Esophagus muscularis mucosa (tissue), 4 donors: ENCODE results near the gene LMAN2L. TPM values are rescaled to one million over a fixed set of nuclear protein-coding genes. Genes with fewer than 3 reads are reported as not detected.
A peak's percentile ranks its signal among the peaks of the same experiment; 100 is the strongest.

ENCODE experiments used
- DNase-seq: peaks from one replicate; pipeline ENCODE4 v3.0.0-alpha.2; 2017; ENCODE audit errors: extremely low spot score
- H3K27ac ChIP-seq, 4 donors: fragments of 200-600 bp; sonication (generic); replicated peaks in 1 of 4; 1 replicate in 3 of 4; 2 replicates in 1 of 4; pipeline ENCODE4 v1.5.1; 2016 to 2019; ENCODE audit warnings: mild to moderate bottlenecking in 1 of 4
- H3K27me3 ChIP-seq, 4 donors: fragments of 200-600 bp; sonication (generic); one replicate each; pipeline versions ENCODE4 v1.5.1 to v1.6.0; 2016 to 2019
- H3K36me3 ChIP-seq, 4 donors: fragments of 200-600 bp; sonication (generic); one replicate each; pipeline ENCODE4 v1.5.1; 2016 to 2019
- H3K4me1 ChIP-seq, 4 donors: fragments of 200-600 bp; sonication (generic); one replicate each; pipeline ENCODE4 v1.5.1; 2016 to 2019
- H3K4me3 ChIP-seq, 4 donors: fragments of 200-600 bp; sonication (generic); 1 replicate in 2 of 4; 2 replicates in 2 of 4; pipeline ENCODE4 v1.5.1; 2016 to 2019; ENCODE audit warnings: mild to moderate bottlenecking in 4 of 4, moderate library complexity in 1 of 4
- H3K9me3 ChIP-seq, 4 donors: fragments of 200-600 bp; sonication (generic); 1 replicate in 3 of 4; 2 replicates in 1 of 4; pipeline ENCODE4 v1.5.1; 2016 to 2019
- CTCF ChIP-seq, 3 experiments: fragments of 200-600 bp in 2 of 3; fragments of 450-650 bp in 1 of 3; sonication (generic) in 2 of 3; IDR thresholded peaks; one replicate each; pipeline ENCODE4 v1.5.1; 2017 to 2019; ENCODE audit warnings: antibody characterized with exemption in 3 of 3, mild to moderate bottlenecking in 2 of 3, moderate library complexity in 1 of 3
- EP300 ChIP-seq: sonication (generic); formaldehyde crosslinking; IDR thresholded peaks from one replicate; pipeline ENCODE4 v1.6.1; 2017; ENCODE audit warnings: antibody characterized with exemption
- POLR2A ChIP-seq: fragments of 450-650 bp; IDR thresholded peaks from one replicate; pipeline ENCODE4 v1.6.1; 2017; ENCODE audit warnings: antibody characterized with exemption, moderate library complexity, mild to moderate bottlenecking, low read depth
- POLR2AphosphoS5 ChIP-seq, 2 donors: sonication (generic); formaldehyde crosslinking; IDR thresholded peaks; one replicate each; pipeline ENCODE4 v1.6.1; 2017; ENCODE audit warnings: antibody characterized with exemption in 2 of 2
- WGBS: methylation state at CpG from one replicate; pipeline ENCODE4 v1.1.5; 2018; 5-methylcytosine and 5-hydroxymethylcytosine counted together
- intact Hi-C: fragments of 100-400 bp; cut with DNase I; formaldehyde crosslinking; loops from one replicate; pipeline ENCODE4 v1.15.1; 2023
- total RNA-seq, 4 donors: library from RNA; depleted of rRNA; stranded (reverse); fragments of >200 nt; gene quantifications; one replicate each; pipeline versions ENCODE4 v1.1.0 to v1.2.1, GENCODE V29; 2016

Gene LMAN2L
- total RNA-seq = 10 to 100 TPM; 13.7 to 22.1 (median 21.2) TPM

- H3K27me3 ChIP-seq = no peaks in the 10 kb centered on the region
- intact Hi-C loops = loop anchor here (2.0 to 5.0 kb wide), 2 partner anchors 21 to 103 kb away; partner anchors contain the start of genes CNNM4 and KANSL3
These were observed at the start of gene LMAN2L for GRCh38 chr2:96739633-96740428. Gene LMAN2L, minus strand, starts transcription at chr2:96740064. Its CDS starts 24 bp downstream, at chr2:96740040.

GRCh38 chr2:96789245-96789617 is 49.4 kb upstream of the LMAN2L start:
- H3K4me1 ChIP-seq = peaks cover 32 to 43% (median 36%) of the 10 kb centered on the region in 4 donors
- DNase-seq = no peak
- peak overlapping the region in 2 of 4 donors; percentile 69 for H3K27ac ChIP-seq
- H3K9me3 ChIP-seq = no peaks in the 10 kb centered on the region
- TF ChIP-seq POLR2A = no peak
- TF ChIP-seq EP300 = no peak
- no peak for TF ChIP-seq POLR2AphosphoS5 (IDR thresholded peaks at IDR 0.05)
- TF ChIP-seq CTCF (IDR thresholded peaks at IDR 0.05) = no peak
- intact Hi-C loops = no loop called here
- no peaks in the 10 kb centered on the region for H3K27me3 ChIP-seq
- no peaks in the 10 kb centered on the region for H3K36me3 ChIP-seq
- WGBS = 88% methylated on average over 6 of the region's 6 CpGs
- no peak overlapping the region for H3K4me3 ChIP-seq

More at GRCh38 chr2:96739633-96740428, at the start of gene LMAN2L:
- peak within 1 kb of the TSS; percentile 73 to 93 (median 84) for H3K4me3 ChIP-seq
- peak; percentile 100 for DNase-seq
- peaks cover 0 to 6% (median 0%) of the 10 kb centered on the region in 4 donors for H3K36me3 ChIP-seq
- no peaks in the 10 kb centered on the region for H3K9me3 ChIP-seq
- 0% methylated on average over 20 of the region's 43 CpGs for WGBS
- H3K27ac ChIP-seq = peak within 1 kb of the TSS; percentile 75 to 86 (median 81)
- no peak for TF ChIP-seq EP300
- peak; percentile 66 to 78 for TF ChIP-seq POLR2AphosphoS5 (IDR thresholded peaks at IDR 0.05)
- no peak for TF ChIP-seq POLR2A
- H3K4me1 ChIP-seq = peaks cover 30 to 55% (median 44%) of the 10 kb centered on the region in 4 donors

- 73% methylated on average over 14 of the region's 17 CpGs for WGBS
- Histone ChIP-seq H3K36me3 (no peaks in the 10 kb centered on the region), H3K9me3 (no peaks in the 10 kb centered on the region), H3K4me1 (peaks cover 32 to 43% (median 36%) of the 10 kb centered on the region in 4 donors), H3K27me3 (no peaks in the 10 kb centered on the region), H3K4me3 (no peak overlapping the region), H3K27ac (peak overlapping the region; percentile 31 to 69 (median 60))
- TF ChIP-seq CTCF (IDR thresholded peaks at IDR 0.05) (no peak), POLR2A (no peak), POLR2AphosphoS5 (IDR thresholded peaks at IDR 0.05) (peak in 1 of 2 donors; percentile 16), EP300 (no peak)
- intact Hi-C loops = no loop called here
- no peak for DNase-seq
These were observed 48.8 kb upstream of the LMAN2L start for GRCh38 chr2:96788442-96789244.

GRCh38 chr2:96787411-96787810 is 47.5 kb upstream of the LMAN2L start:
- Histone ChIP-seq H3K36me3 (no peaks in the 10 kb centered on the region), H3K9me3 (no peaks in the 10 kb centered on the region), H3K4me3 (no peak overlapping the region), H3K27me3 (no peaks in the 10 kb centered on the region), H3K27ac (peak overlapping the region in 1 of 4 donors; percentile 51), H3K4me1 (peaks cover 30 to 33% (median 31%) of the 10 kb centered on the region in 4 donors)
- DNase-seq = no peak
- TF ChIP-seq POLR2A = no peak
- TF ChIP-seq CTCF (IDR thresholded peaks at IDR 0.05) = no peak
- no peak for TF ChIP-seq EP300
- no peak for TF ChIP-seq POLR2AphosphoS5 (IDR thresholded peaks at IDR 0.05)
- 98% methylated on average over 3 of the region's 3 CpGs for WGBS
- intact Hi-C loops = no loop called here

GRCh38 chr2:96783388-96783787 is 43.5 kb upstream of the LMAN2L start:
- H3K4me3 ChIP-seq = no peak overlapping the region
- no peak overlapping the region for H3K27ac ChIP-seq
- DNase-seq = no peak
- H3K27me3 ChIP-seq = no peaks in the 10 kb centered on the region
- WGBS = 76% methylated on average over 4 of the region's 4 CpGs
- TF ChIP-seq POLR2A (no peak), POLR2AphosphoS5 (IDR thresholded peaks at IDR 0.05) (no peak), EP300 (no peak), CTCF (IDR thresholded peaks at IDR 0.05) (no peak)
- intact Hi-C loops = no loop called here
- peaks cover 20 to 23% (median 21%) of the 10 kb centered on the region in 4 donors for H3K4me1 ChIP-seq
- no peaks in the 10 kb centered on the region for H3K9me3 ChIP-seq
- no peaks in the 10 kb centered on the region for H3K36me3 ChIP-seq
